Measurements from ENCODE around the gene RREB1.

Gene RREB1

DNA sequence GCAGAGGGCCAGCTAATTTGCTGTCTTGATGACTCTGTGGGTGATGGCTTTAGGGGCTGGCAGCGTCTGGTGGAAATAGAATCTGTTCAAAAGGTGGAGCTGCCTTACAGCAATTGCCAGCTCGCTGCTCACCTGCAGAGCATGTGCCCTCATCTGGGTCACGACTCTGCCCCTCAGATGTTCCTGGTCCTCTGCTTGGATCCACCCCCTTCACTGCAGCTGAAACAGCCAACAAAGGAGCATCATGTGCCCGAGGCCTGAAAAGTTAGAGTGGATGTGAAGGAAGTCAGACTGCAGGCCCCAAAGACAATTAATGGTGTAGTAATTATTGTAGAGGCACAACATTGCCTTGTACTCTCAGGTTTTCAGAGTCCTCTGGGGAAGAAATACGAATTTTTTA is 19.9 kb downstream of the RREB1 start:
- no peak for DNase-seq

GRCh38 chr6:7129360-7129759 is 21.6 kb downstream of the RREB1 start:
- DNase-seq, result no peak

DNA sequence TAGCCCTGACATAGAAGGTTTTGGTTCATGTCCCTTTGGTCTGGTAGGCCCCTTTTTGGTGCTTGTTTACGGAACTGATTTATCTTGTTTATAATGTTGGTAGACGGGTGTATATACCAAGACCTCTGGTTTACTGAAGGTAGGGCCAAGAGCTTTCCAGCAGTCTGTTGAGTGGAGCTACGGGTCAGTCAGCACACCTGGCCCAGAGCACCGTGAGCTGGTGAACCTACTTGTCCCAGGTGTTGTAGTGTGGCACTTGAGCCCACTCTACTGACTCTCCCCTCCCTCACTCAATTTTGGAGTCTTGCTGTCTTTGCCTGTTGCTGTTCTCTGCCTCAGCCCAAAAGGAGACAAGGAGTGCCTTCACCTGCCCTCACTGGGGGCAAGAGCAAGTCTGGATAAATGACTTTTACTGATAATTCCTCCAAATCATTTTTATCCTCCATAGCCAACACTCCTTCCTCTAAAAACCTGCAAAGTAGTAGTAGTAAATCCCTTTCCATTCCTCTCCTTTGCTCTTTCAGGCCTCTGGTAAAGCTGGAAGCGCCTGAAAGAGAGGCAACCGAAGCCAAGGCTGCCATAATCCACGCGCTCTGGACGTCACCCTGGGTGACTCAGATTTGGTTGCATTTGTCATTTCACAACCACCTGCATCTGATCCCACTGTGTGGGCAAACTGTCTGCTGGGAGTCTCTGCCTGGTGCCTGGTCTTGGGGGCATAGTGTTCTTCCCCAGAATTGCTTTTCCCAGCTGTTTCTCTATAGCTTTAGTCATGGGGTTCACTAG is 22.2 kb downstream of the RREB1 start:
- peak; percentile 61 for DNase-seq

- no peak for DNase-seq
Observed at GRCh38 chr6:7131390-7131789, 23.6 kb downstream of the RREB1 start.

- DNase-seq, result no peak
Observed at GRCh38 chr6:7132398-7133035, 24.8 kb downstream of the RREB1 start.

DNA sequence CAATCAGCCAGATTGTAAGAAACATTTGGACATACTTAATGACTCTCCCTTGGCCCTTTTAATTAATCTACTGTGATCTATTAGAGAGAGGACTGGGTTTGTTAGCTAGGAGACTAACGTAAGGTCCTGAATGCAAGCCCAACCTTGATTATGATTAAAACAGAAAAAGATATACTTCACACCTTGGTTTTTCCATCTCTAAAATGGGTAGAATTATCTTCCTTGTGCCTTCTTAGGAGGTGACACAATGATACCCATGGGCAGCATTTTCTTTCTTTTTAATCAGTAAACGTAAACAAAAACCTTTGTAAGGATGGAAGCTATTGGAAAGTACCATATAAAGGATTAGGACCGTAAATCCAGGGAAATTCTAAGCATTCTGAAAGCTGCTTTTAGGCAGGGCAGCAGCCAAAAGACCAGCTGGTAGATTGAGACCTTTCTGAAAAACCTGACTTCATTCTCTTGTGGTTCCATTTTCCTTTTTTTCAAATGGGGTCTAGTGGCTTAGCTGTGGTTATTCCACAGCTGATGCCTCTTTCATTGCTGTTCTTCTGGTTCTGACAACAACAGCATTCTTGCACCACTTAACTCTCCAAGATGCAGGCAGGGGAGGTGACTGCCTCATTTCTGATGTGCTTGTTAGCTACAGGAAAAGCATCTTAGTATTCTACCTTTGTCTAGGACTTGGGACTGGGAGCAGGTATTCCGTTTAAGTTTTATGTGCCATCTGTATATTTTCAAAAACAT is 27.4 kb downstream of the RREB1 start:
- no peak for DNase-seq

DNA sequence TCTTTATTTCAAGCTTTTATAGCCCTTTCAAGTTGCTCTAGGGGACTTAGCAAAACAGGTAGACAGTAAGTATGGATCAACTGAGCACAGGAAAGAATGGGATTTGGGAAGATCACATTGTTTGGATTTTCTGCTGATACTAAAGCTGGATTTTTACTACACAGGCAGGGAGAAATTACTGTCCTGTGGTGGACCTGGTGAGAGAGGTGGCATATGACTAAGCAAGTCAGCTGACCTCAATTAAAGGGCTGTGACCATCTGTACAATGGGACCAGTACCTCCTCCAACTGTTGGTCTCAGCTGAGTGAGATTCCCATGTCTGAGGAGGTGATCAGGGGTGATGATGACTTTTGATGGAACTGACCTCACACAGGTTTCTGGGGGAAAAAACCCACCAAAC is 28.0 kb downstream of the RREB1 start:
- DNase-seq, result no peak

DNA sequence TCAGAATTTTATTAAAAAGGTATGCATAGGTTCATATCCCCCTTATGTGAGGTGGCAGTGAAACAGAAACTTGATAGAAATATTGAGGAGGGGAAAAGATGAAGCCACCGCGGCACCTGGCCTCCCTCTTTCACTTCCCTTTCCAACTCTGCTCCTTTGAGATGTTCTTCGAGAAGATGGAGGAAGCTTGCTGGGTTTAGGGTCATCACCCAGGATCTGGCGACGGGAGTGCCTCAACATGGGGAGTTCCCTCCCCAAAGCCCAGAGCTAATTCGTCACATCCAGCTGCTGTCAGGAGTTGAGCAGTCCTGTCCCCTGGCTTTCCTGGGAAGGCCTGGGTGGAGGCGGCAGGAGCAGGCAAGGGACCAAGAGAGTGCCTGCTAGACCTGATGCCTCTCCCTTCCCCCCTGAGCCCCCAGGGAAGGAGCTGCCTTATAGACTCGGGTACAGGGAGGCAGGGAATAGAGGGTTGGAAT is 29.1 kb downstream of the RREB1 start:
- no peak for DNase-seq

- DNase-seq, result peak; percentile 79
Observed at GRCh38 chr6:7137335-7138045, 29.7 kb downstream of the RREB1 start.

GRCh38 chr6:7138046-7138531 is 30.3 kb downstream of the RREB1 start:
- DNase-seq, result no peak

DNA sequence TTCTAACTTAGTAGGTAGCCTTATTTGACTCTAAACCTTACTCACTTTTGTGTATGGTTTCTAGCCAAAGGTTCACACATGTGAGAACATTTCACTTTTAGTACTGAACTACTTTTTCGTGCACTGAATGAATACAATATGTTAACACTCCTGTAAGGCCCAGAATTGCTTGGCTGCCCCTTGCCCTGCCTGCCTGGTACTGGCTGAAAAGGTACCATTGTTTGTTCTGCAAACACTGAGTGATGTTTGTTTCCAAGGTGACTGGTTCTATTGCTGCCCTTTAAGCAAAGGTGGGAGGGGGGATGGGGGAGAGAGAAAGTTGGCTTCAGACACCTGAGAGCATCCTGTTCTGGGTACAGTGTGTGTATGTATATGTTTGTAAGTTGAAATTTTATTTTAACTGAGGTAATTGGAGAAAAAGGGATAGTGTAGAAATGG is 31.2 kb downstream of the RREB1 start:
- DNase-seq, result peak; percentile 59

DNA sequence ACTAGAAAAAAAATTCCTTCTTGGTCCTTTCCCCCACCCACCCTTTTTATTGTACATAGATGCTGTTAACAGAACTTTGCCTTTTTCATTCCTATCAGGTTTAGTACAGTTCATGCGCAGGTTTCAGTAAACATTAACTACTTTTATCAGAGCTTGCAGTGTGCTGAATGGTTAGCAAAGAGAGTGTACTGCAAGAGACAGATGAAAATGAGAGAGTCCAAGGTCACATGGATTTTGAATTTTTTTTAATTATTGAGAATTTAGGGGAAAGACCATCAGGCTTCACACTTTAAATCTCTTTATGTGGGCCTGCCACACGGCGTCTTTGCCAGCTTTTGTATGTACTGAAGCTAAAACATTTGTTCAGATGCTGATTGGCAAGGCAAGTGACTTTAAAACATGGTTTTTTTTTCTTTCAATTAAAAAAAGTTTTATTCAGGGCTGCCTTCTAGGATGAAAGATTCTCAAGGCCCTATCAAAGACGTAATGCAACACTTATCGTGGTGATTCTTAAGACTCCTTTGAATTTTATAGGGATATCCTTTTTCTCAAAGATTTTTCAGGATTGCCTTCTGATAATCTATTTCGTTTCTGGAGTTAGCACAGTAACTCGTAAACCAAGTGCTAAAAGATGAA is 32.2 kb downstream of the RREB1 start:
- DNase-seq, result no peak

- DNase-seq, result peak; percentile 80
Observed at GRCh38 chr6:7140631-7141378, 33.0 kb downstream of the RREB1 start.

GRCh38 chr6:7142228-7142801 is 34.6 kb downstream of the RREB1 start:
- no peak for DNase-seq

DNA sequence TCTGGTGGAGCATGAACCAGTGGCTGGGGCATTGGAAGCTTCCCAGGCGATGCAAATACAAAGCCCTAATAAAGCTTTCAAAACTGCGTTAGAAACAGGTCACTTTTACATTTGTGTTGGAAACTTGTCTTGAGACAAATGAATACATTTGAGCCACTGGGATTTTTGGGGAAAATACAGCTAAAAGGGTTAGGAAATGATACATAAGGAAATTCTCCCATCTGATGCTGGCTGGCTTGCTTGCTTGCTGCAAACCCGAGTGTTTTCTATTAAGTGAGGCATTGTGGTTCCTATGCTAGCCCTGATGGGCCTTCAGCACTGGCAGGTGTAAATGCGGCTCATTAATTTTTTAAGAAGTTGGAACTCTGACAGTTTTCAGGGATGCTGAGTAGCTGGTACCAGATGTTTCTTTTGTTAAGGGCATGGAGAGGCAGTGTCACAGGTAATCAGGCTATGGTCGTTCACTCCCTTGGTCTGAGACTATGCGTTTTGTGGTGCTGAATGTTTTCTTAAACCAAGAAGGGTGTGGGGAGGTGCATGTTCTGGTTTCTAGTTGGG is 35.2 kb downstream of the RREB1 start:
- DNase-seq, result no peak

GRCh38 chr6:7143476-7143974 is 35.8 kb downstream of the RREB1 start:
- no peak for DNase-seq

DNA sequence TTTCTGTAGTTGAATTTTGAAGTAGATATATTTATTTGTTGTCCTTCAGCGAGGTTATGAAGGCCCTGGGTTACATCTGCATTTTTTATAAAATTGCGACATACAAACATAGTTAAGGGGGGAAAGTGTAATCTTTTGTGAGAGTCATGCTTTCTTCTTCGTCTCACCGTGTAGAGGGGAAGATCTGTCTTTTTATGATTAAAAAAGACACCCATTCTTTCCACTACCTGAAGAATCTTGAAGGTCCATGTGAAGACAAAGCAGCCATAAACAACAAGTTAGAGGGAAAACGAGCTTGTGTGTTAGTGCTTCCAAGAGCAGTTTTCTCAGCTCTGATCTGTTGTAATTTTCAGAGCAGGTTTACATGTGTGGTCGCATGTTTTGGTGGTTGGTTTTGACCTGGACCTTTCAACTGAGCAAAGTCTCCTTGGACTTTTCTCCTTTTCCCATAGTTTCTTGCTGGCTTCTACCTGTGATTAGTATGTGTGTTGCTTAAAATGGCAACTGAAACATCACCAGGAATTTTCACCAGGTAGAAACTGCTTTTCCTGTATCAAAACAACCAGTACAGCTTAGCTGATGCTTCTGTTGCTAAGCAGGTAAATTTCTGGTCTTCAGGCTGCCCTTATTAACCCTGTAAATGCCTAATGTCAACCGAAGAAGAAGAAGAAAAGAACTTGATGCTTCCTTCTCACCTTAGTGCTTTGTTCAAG is 37.3 kb downstream of the RREB1 start:
- DNase-seq, result no peak

DNA sequence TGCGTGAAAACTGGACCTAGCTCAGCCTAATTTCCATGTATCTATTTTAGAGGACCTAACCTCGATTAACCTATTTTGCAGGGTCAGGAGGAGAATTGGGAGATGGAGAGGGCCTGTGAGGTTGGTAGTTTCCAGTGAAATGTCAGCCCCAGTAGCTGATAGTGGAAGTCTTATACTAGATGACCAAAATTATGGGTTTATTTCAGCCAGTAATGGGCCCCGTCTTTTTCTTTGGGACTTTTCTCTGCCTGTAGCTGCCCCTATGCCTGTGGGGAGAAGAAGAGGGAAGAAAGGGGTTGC is 37.8 kb downstream of the RREB1 start:
- DNase-seq, result no peak

GRCh38 chr6:7145885-7146828 is 38.4 kb downstream of the RREB1 start:
- no peak for DNase-seq

Data from stimulated activated CD4-positive, alpha-beta T cell treated with anti-CD3 and anti-CD28 coated beads, Interleukin-1b, Interleukin-23, amount 100 ng/mL, for 48 hours (primary cell).